ENCODE results near the gene TGM6.
A peak's percentile ranks its signal among the peaks of the same experiment; 100 is the strongest.

Gene TGM6

GRCh38 chr20:2342243-2342642 is 38.5 kb upstream of the TGM6 start:
- TF ChIP-seq EZH2phosphoT487 (IDR thresholded peaks at IDR 0.05; ENCODE audit: low read depth): no peak
- TF ChIP-seq CTCF (IDR thresholded peaks at IDR 0.05; ENCODE audit: low read depth, low read length): no peak
- Histone ChIP-seq H3K4me2 (ENCODE audit: low read length) (no peak overlapping the region), H3K27ac (ENCODE audit: low read length) (no peak overlapping the region), H3K27me3 (ENCODE audit: low read depth, low read length) (0 out of 2 replicates have a peak, but pooled peaks cover 2% of the 10 kb centered on the region), H3K4me3 (ENCODE audit: low read length) (no peak overlapping the region), H3K36me3 (replicated peaks; ENCODE audit: low read depth, low read length) (no peaks in the 10 kb centered on the region), H3K9ac (ENCODE audit: low read length) (no peak overlapping the region), H2AFZ (ENCODE audit: low read depth, low read length) (no peak overlapping the region), H3K79me2 (ENCODE audit: low read length) (no peaks in the 10 kb centered on the region), H4K20me1 (ENCODE audit: insufficient read depth, low read length) (no peaks in the 10 kb centered on the region), H3K4me1 (ENCODE audit: low read length) (peaks cover 20% of the 10 kb centered on the region), H3K9me3 (ENCODE audit: insufficient read depth, low read length) (no peaks in the 10 kb centered on the region)

- H3K36me3 ChIP-seq (replicated peaks; ENCODE audit: low read depth, low read length): no peaks in the 10 kb centered on the region
- H4K20me1 ChIP-seq (ENCODE audit: insufficient read depth, low read length): no peaks in the 10 kb centered on the region
- TF ChIP-seq EZH2phosphoT487 (IDR thresholded peaks at IDR 0.05; ENCODE audit: low read depth): no peak
- no peak for TF ChIP-seq CTCF (IDR thresholded peaks at IDR 0.05; ENCODE audit: low read depth, low read length)
- no peaks in the 10 kb centered on the region for H3K79me2 ChIP-seq (ENCODE audit: low read length)
- H3K27ac ChIP-seq (ENCODE audit: low read length): no peak overlapping the region
- H3K4me3 ChIP-seq (ENCODE audit: low read length): no peak overlapping the region
- no peak overlapping the region for H3K9ac ChIP-seq (ENCODE audit: low read length)
- H2AFZ ChIP-seq (ENCODE audit: low read depth, low read length): peak overlapping the region; percentile 5
- peaks cover 18% of the 10 kb centered on the region for H3K4me1 ChIP-seq (ENCODE audit: low read length)
- peak overlapping the region; percentile 16 for H3K4me2 ChIP-seq (ENCODE audit: low read length)
- no peaks in the 10 kb centered on the region for H3K9me3 ChIP-seq (ENCODE audit: insufficient read depth, low read length)
- H3K27me3 ChIP-seq (ENCODE audit: low read depth, low read length): 0 out of 2 replicates have a peak, but pooled peaks cover 3% of the 10 kb centered on the region
Measured at GRCh38 chr20:2346188-2346587, 34.5 kb upstream of the TGM6 start.

DNA sequence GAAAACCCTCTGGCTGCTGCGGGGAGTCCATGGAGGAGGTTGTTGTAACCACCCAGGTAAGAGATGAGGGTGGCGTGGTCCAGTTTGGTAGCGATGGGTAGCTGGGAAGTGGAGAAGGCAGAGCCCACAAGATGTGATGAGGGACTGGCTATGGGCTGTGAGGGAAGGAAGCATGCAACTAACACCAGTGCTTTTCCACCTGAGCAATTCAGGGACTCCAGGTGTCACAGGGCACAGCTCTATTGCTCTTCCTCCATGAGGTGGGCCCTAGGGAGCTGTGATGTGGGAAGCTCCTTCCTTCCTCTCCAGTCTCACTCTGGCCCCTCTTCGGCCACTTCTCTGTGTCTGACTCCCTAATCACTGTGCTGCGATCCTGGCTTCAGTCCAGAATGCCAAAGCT is 32.4 kb upstream of the TGM6 start:
- TF ChIP-seq EZH2phosphoT487 (IDR thresholded peaks at IDR 0.05; ENCODE audit: low read depth) (no peak), CTCF (IDR thresholded peaks at IDR 0.05; ENCODE audit: low read depth, low read length) (no peak)
- Histone ChIP-seq H3K79me2 (ENCODE audit: low read length) (no peaks in the 10 kb centered on the region), H3K9me3 (ENCODE audit: insufficient read depth, low read length) (no peaks in the 10 kb centered on the region), H4K20me1 (ENCODE audit: insufficient read depth, low read length) (no peaks in the 10 kb centered on the region), H3K4me2 (ENCODE audit: low read length) (no peak overlapping the region), H3K36me3 (replicated peaks; ENCODE audit: low read depth, low read length) (no peaks in the 10 kb centered on the region), H3K27ac (ENCODE audit: low read length) (no peak overlapping the region), H3K4me1 (ENCODE audit: low read length) (peaks cover 19% of the 10 kb centered on the region), H3K9ac (ENCODE audit: low read length) (no peak overlapping the region), H3K27me3 (ENCODE audit: low read depth, low read length) (0 out of 2 replicates have a peak, but pooled peaks cover 3% of the 10 kb centered on the region), H2AFZ (ENCODE audit: low read depth, low read length) (no peak overlapping the region), H3K4me3 (ENCODE audit: low read length) (no peak overlapping the region)

DNA sequence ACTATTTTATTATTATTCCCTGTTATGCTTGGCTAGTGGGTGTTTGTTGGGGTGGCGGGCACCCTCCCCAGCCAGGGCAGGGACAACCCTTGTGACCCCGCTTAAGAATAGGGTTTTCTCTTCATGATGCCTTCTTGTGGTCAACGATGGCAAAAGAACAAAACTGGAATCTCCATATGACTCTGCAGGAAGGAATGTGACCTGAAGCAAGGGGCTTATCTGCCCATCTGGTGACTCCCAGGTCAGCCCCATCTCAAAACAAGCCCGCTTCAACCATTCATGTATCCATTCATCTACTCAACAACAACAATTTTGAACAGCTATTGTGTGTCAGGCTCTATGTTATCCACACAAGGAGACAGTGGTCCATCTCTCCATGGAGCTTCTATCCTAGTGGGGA is 30.9 kb upstream of the TGM6 start:
- Histone ChIP-seq H3K27me3 (ENCODE audit: low read depth, low read length) (0 out of 2 replicates have a peak, but pooled peaks cover 5% of the 10 kb centered on the region), H4K20me1 (ENCODE audit: insufficient read depth, low read length) (no peaks in the 10 kb centered on the region), H3K4me3 (ENCODE audit: low read length) (no peak overlapping the region), H3K36me3 (replicated peaks; ENCODE audit: low read depth, low read length) (no peaks in the 10 kb centered on the region), H2AFZ (ENCODE audit: low read depth, low read length) (no peak overlapping the region), H3K9ac (ENCODE audit: low read length) (no peak overlapping the region), H3K79me2 (ENCODE audit: low read length) (no peaks in the 10 kb centered on the region), H3K4me2 (ENCODE audit: low read length) (no peak overlapping the region), H3K4me1 (ENCODE audit: low read length) (peaks cover 20% of the 10 kb centered on the region), H3K27ac (ENCODE audit: low read length) (no peak overlapping the region), H3K9me3 (ENCODE audit: insufficient read depth, low read length) (no peaks in the 10 kb centered on the region)
- TF ChIP-seq CTCF (IDR thresholded peaks at IDR 0.05; ENCODE audit: low read depth, low read length) (no peak), EZH2phosphoT487 (IDR thresholded peaks at IDR 0.05; ENCODE audit: low read depth) (no peak)

Data from OCI-LY3 (cell line).